Spleen (tissue), 11 donors: Measurements from ENCODE around the gene MEGF9. TPM values are rescaled to one million over a fixed set of nuclear protein-coding genes. Genes with fewer than 3 reads are reported as not detected.
"Not testable (repeated sequence)": the region's sequence is repeated elsewhere in the genome, so short reads cannot be mapped to it uniquely, and the experiment has no call there.

Source experiments
- DNase-seq: peaks from one replicate; pipeline ENCODE4 v3.0.0-alpha.2; 2020
- H3K27ac ChIP-seq, 8 donors: fragments of 200-600 bp; sonication (generic) in 7 of 8; 1 replicate in 4 of 8; 2 replicates in 4 of 8; pipeline versions ENCODE4 v1.5.0 to v1.8.0; 2016 to 2021; ENCODE audit warnings: inconsistent platforms in 4 of 8, mild to moderate bottlenecking in 4 of 8, moderate library complexity in 1 of 8
- H3K27me3 ChIP-seq, 7 donors: fragments of 200-600 bp; sonication (generic) in 6 of 7; replicated peaks in 1 of 7; 1 replicate in 4 of 7; 2 replicates in 3 of 7; pipeline versions ENCODE4 v1.5.0 to v1.8.0; 2016 to 2021; ENCODE audit warnings: inconsistent platforms in 3 of 7, mild to moderate bottlenecking in 1 of 7
- H3K36me3 ChIP-seq, 6 donors: fragments of 200-600 bp; sonication (generic) in 5 of 6; 1 replicate in 4 of 6; 2 replicates in 2 of 6; pipeline versions ENCODE4 v1.5.0 to v1.8.0; 2016 to 2021; ENCODE audit warnings: inconsistent platforms in 2 of 6
- H3K4me1 ChIP-seq, 6 donors: fragments of 200-600 bp; sonication (generic) in 5 of 6; 1 replicate in 3 of 6; 2 replicates in 3 of 6; pipeline versions ENCODE4 v1.5.0 to v1.8.0; 2016 to 2021; ENCODE audit warnings: inconsistent platforms in 3 of 6
- H3K4me3 ChIP-seq, 8 donors: fragments of 200-600 bp; sonication (generic) in 7 of 8; 1 replicate in 4 of 8; 2 replicates in 4 of 8; pipeline versions ENCODE4 v1.5.0 to v1.8.0; 2016 to 2021; ENCODE audit warnings: inconsistent platforms in 4 of 8, mild to moderate bottlenecking in 4 of 8, moderate library complexity in 2 of 8
- H3K9me3 ChIP-seq, 8 donors: fragments of 200-600 bp; sonication (generic) in 7 of 8; 1 replicate in 4 of 8; 2 replicates in 4 of 8; pipeline versions ENCODE4 v1.5.0 to v1.8.0; 2016 to 2021; ENCODE audit warnings: inconsistent platforms in 4 of 8
- CTCF ChIP-seq, 11 experiments: fragments of 200-600 bp in 7 of 11; fragments of 450-650 bp in 4 of 11; sonication (generic) in 4 of 11; IDR thresholded peaks in 8 of 11; conservative IDR thresholded peaks in 3 of 11; 1 replicate in 7 of 11; 2 replicates in 4 of 11; pipeline versions ENCODE4 v1.4.0 to v1.8.0; 2016 to 2021; ENCODE audit warnings: antibody characterized with exemption in 11 of 11, inconsistent platforms in 4 of 11, mild to moderate bottlenecking in 1 of 11
- POLR2A ChIP-seq, 3 donors: fragments of 450-650 bp; IDR thresholded peaks; one replicate each; pipeline ENCODE4 v1.5.1; 2017; ENCODE audit warnings: antibody characterized with exemption in 3 of 3, mild to moderate bottlenecking in 1 of 3
- POLR2AphosphoS5 ChIP-seq, 3 donors: sonication (generic); formaldehyde crosslinking; IDR thresholded peaks; one replicate each; pipeline ENCODE4 v1.5.1; 2017; ENCODE audit warnings: antibody characterized with exemption in 3 of 3
- WGBS, 5 donors: extraction: QIAGEN DNeasy Blood & Tissue Kit in 3 of 5; methylation state at CpG; one replicate each; pipeline versions ENCODE4 v1.1.5 to v1.1.7; 2013 to 2018; 5-methylcytosine and 5-hydroxymethylcytosine counted together
- intact Hi-C: fragments of 100-400 bp; cut with DNase I; formaldehyde crosslinking; loops from one replicate; pipeline ENCODE4 v1.15.0; 2023; ENCODE audit warnings: low total_unique reads
- polyA plus RNA-seq, 3 donors: library from polyadenylated mRNA; stranded (reverse); fragments of 200-250 nt; gene quantifications; one replicate each; pipeline ENCODE4 v1.2.1, GENCODE V29; 2013
- total RNA-seq, 7 donors: library from RNA; depleted of rRNA in 3 of 7; stranded (reverse); fragments of >200 nt in 3 of 7; fragmentation: NEBNext Ultra II Directional in 4 of 7; extraction: Animal tissue kit (Norgen Biotek cat#: 25700) in 4 of 7; gene quantifications; one replicate each; pipeline versions ENCODE4 v1.1.0 to v1.2.1, GENCODE V29; 2016 to 2021
- donor health status: healthy with polysubstance abuse.
- donor health status: DM: no; HTN: no; CAD: no; lungs with moderate emphysema.
- donor health status: DM: no; HTN: no; CAD: no.
- donor health status: Bipolar disorder and iron deficiency.
- donor health status: healthy.
- donor health status: DM: no; HTN: no; CAD: no.
- donor health status: DM: yes; HTN: yes; CAD: no.

MEGF9 gene
- total and polyA plus RNA-seq, 10 donors, result 2.2 to 57.3 (median 30.7) TPM

GRCh38 chr9:120755810-120756434 lies 41.7 kb upstream of the MEGF9 start:
- DNase-seq, result no peak
- Histone ChIP-seq H3K27me3 (no peaks in the 10 kb centered on the region), H3K27ac (peak overlapping the region in 5 of 8 donors; percentile 56 to 79 (median 78)), H3K4me1 (peaks cover 14 to 50% (median 27%) of the 10 kb centered on the region in 6 donors), H3K36me3 (peaks cover 0 to 30% (median 9%) of the 10 kb centered on the region in 6 donors), H3K4me3 (no peak overlapping the region), H3K9me3 (no peaks in the 10 kb centered on the region)
- TF ChIP-seq POLR2A (IDR thresholded peaks at IDR 0.05) (no peak), POLR2AphosphoS5 (IDR thresholded peaks at IDR 0.05) (peak in 1 of 3 donors; percentile 26), CTCF (IDR thresholded peaks at IDR 0.05 in 8 of 11, conservative IDR thresholded peaks at IDR 0.05 in 3 of 11) (peak; percentile 82 to 97 (median 94))
- WGBS, 5 donors, result 14 to 24% (median 19%) methylated on average over 5 to 6 of the region's 6 CpGs
- intact Hi-C loops, result loop anchor here (5.0 to 10.0 kb wide), 2 partner anchors 179 to 301 kb away; no protein-coding TSS in a partner anchor

GRCh38 chr9:120755044-120755443 lies 40.8 kb upstream of the MEGF9 start:
- Histone ChIP-seq H3K36me3 (peaks cover 0 to 21% (median 4%) of the 10 kb centered on the region in 6 donors), H3K9me3 (no peaks in the 10 kb centered on the region), H3K27me3 (no peaks in the 10 kb centered on the region), H3K4me1 (peaks cover 14 to 50% (median 27%) of the 10 kb centered on the region in 6 donors), H3K4me3 (no peak overlapping the region), H3K27ac (no peak overlapping the region)
- TF ChIP-seq CTCF (IDR thresholded peaks at IDR 0.05 in 8 of 11, conservative IDR thresholded peaks at IDR 0.05 in 3 of 11), result no peak
- no peak for TF ChIP-seq POLR2AphosphoS5 (IDR thresholded peaks at IDR 0.05)
- TF ChIP-seq POLR2A (IDR thresholded peaks at IDR 0.05), result no peak
- WGBS, 5 donors, result 88 to 100% (median 94%) methylated on average over 2 of the region's 2 CpGs
- no peak for DNase-seq
- intact Hi-C loops, result loop anchor here (5.0 to 10.0 kb wide), 2 partner anchors 180 to 302 kb away; no protein-coding TSS in a partner anchor

GRCh38 chr9:120750421-120750820 lies 36.2 kb upstream of the MEGF9 start:
- DNase-seq, result no peak
- Histone ChIP-seq H3K4me3 (no peak overlapping the region), H3K27me3 (no peaks in the 10 kb centered on the region), H3K9me3 (no peaks in the 10 kb centered on the region), H3K36me3 (no peaks in the 10 kb centered on the region), H3K27ac (no peak overlapping the region), H3K4me1 (peaks cover 0 to 6% (median 0%) of the 10 kb centered on the region in 6 donors)
- WGBS, 5 donors, result 91 to 97% (median 96%) methylated on average over 5 of the region's 5 CpGs
- TF ChIP-seq POLR2A (IDR thresholded peaks at IDR 0.05) (no peak), POLR2AphosphoS5 (IDR thresholded peaks at IDR 0.05) (no peak), CTCF (IDR thresholded peaks at IDR 0.05 in 8 of 11, conservative IDR thresholded peaks at IDR 0.05 in 3 of 11) (no peak)
- intact Hi-C loops, result loop anchor here (10.0 kb wide), 1 partner anchor 184 kb away; no protein-coding TSS in a partner anchor

- DNase-seq, H3K27me3 ChIP-seq, H3K4me1 ChIP-seq, H3K4me3 ChIP-seq, H3K27ac ChIP-seq, H3K9me3 ChIP-seq, H3K36me3 ChIP-seq, intact Hi-C loops: not testable (repeated sequence)
- WGBS, 5 donors, result 93 to 99% (median 95%) methylated on average over 6 to 26 of the region's 26 CpGs
These were observed 32.1 kb upstream of the MEGF9 start for GRCh38 chr9:120746366-120746765.
